ENCODE measurements around the gene CFLAR. TPM values are rescaled to one million over a fixed set of nuclear protein-coding genes. Genes with fewer than 3 reads are reported as not detected.

The CFLAR gene
- total RNA-seq, 2 donors from 2014 or later = 154 to 179 TPM

- no peaks in the 10 kb centered on the region for H3K9me3 ChIP-seq
- TF ChIP-seq CTCF (IDR thresholded peaks at IDR 0.05) = no peak
- H3K4me3 ChIP-seq = no peak overlapping the region
- peaks cover 0 to 5% of the 10 kb centered on the region in 2 donors for H3K4me1 ChIP-seq
- H3K27me3 ChIP-seq = no peaks in the 10 kb centered on the region
- H3K36me3 ChIP-seq = no peaks in the 10 kb centered on the region
- no peak for DNase-seq (ENCODE audit: low spot score)
- no peak overlapping the region for H3K27ac ChIP-seq
Observed at GRCh38 chr2:201200345-201200744, 84.4 kb downstream of the CFLAR start.

GRCh38 chr2:201201371-201201770, 85.4 kb downstream of the CFLAR start:
- DNase-seq (ENCODE audit: low spot score) = no peak
- no peak for TF ChIP-seq CTCF (IDR thresholded peaks at IDR 0.05)
- H3K27ac ChIP-seq = no peak overlapping the region
- H3K4me1 ChIP-seq = peaks cover 0 to 5% of the 10 kb centered on the region in 2 donors
- H3K36me3 ChIP-seq = no peaks in the 10 kb centered on the region
- H3K4me3 ChIP-seq = no peak overlapping the region
- H3K9me3 ChIP-seq = no peaks in the 10 kb centered on the region
- H3K27me3 ChIP-seq = no peaks in the 10 kb centered on the region

GRCh38 chr2:201203916-201204654, 88.1 kb downstream of the CFLAR start:
- no peaks in the 10 kb centered on the region for H3K27me3 ChIP-seq
- H3K4me1 ChIP-seq = peaks cover 0 to 5% of the 10 kb centered on the region in 2 donors
- no peak overlapping the region for H3K4me3 ChIP-seq
- no peak for TF ChIP-seq CTCF (IDR thresholded peaks at IDR 0.05)
- H3K9me3 ChIP-seq = no peaks in the 10 kb centered on the region
- H3K27ac ChIP-seq = no peak overlapping the region
- DNase-seq (ENCODE audit: low spot score) = no peak
- no peaks in the 10 kb centered on the region for H3K36me3 ChIP-seq

- H3K36me3 ChIP-seq = no peaks in the 10 kb centered on the region
- H3K27ac ChIP-seq = no peak overlapping the region
- H3K4me3 ChIP-seq = no peak overlapping the region
- H3K9me3 ChIP-seq = no peaks in the 10 kb centered on the region
- no peak for DNase-seq (ENCODE audit: low spot score)
- peaks cover 0 to 5% of the 10 kb centered on the region in 2 donors for H3K4me1 ChIP-seq
- no peak for TF ChIP-seq CTCF (IDR thresholded peaks at IDR 0.05)
- H3K27me3 ChIP-seq = no peaks in the 10 kb centered on the region
Observed at GRCh38 chr2:201204655-201205514, 88.9 kb downstream of the CFLAR start.

GRCh38 chr2:201205515-201205849, 89.5 kb downstream of the CFLAR start:
- Histone ChIP-seq H3K36me3 (no peaks in the 10 kb centered on the region), H3K4me3 (no peak overlapping the region), H3K27me3 (no peaks in the 10 kb centered on the region), H3K4me1 (peaks cover 0 to 5% of the 10 kb centered on the region in 2 donors), H3K9me3 (no peaks in the 10 kb centered on the region), H3K27ac (no peak overlapping the region)
- TF ChIP-seq CTCF (IDR thresholded peaks at IDR 0.05) = no peak
- DNase-seq (ENCODE audit: low spot score) = no peak

All from right atrium auricular region (tissue), 2 donors.